Left lobe of liver (tissue), 2 donors: ENCODE data around the gene DENND4A. TPM values are rescaled to one million over a fixed set of nuclear protein-coding genes. Genes with fewer than 3 reads are reported as not detected.

Experiments
- ATAC-seq: fragments of 200-7000 bp; cut with Tn5 transposase; one replicate; pipeline ENCODE4 v1.9.1; 2020; ENCODE audit warnings: mild to moderate bottlenecking, moderate library complexity
- DNase-seq: peaks from one replicate; pipeline ENCODE4 v3.0.0-alpha.2; 2020; ENCODE audit warnings: low spot score
- total RNA-seq: library from RNA; stranded (reverse); gene quantifications from one replicate; pipeline ENCODE4 v1.2.1, GENCODE V29; 2021
- donor health status: DM: no; HTN: no; CAD: no; lungs with moderate emphysema.
- donor health status: DM: no; HTN: yes; CAD: no.

DENND4A gene
- total RNA-seq, 1 donor from 2014 or later: 10.7 TPM

- DNase-seq (peak; percentile 98), ATAC-seq (peak; percentile 98)
Measured at GRCh38 chr15:65610871-65611718, 181.0 kb downstream of the DENND4A start, which contains the start of gene INTS14. INTS14 (minus strand) TSS chr15:65611131; CDS start chr15:65607380, 3,751 bp downstream.

Other genes with a start within 250 kb of the DENND4A start
- 14.3 TPM for gene INTS14, start 181.2 kb downstream of the DENND4A start, total RNA-seq
- 5.9 TPM for gene SLC24A1, start 170.4 kb downstream of the DENND4A start, total RNA-seq
- 54.2 TPM for gene RAB11A, start 77.2 kb upstream of the DENND4A start, total RNA-seq